WERI-Rb-1 (cell line): ENCODE results near the gene UBFD1.
"Not testable (repeated sequence)": the region's sequence is repeated elsewhere in the genome, so short reads cannot be mapped to it uniquely, and the experiment has no call there.

ENCODE experiments used
- DNase-seq: peaks from one replicate; pipeline ENCODE4 v3.0.0-alpha.2; 2020
- H3K27ac ChIP-seq: fragments of 250-450 bp; sonication (Bioruptor Pico); 2 replicates; pipeline ENCODE4 v1.5.1; 2020; ENCODE audit warnings: mild to moderate bottlenecking, moderate library complexity
- H3K27me3 ChIP-seq: fragments of 250-450 bp; sonication (Bioruptor Pico); 2 replicates; pipeline ENCODE4 v1.5.1; 2021; ENCODE audit warnings: mild to moderate bottlenecking, low read depth, moderate library complexity; ENCODE audit not compliant: insufficient read depth, severe bottlenecking
- H3K36me3 ChIP-seq: fragments of 250-450 bp; sonication (Bioruptor Pico); 2 replicates; pipeline ENCODE4 v1.5.1; 2020; ENCODE audit warnings: mild to moderate bottlenecking, moderate library complexity
- H3K4me3 ChIP-seq: 2 replicates; pipeline ENCODE4 v1.5.1; 2011; ENCODE audit warnings: low read depth, mild to moderate bottlenecking, control low read depth, low read length
- H3K9me3 ChIP-seq: fragments of 250-450 bp; sonication (Bioruptor Pico); 2 replicates; pipeline ENCODE4 v1.5.1; 2021; ENCODE audit warnings: mild to moderate bottlenecking, moderate library complexity; ENCODE audit not compliant: severe bottlenecking
- TF ChIP-seq, protein P1 (sequence below): IDR thresholded peaks from 2 replicates; pipeline ENCODE4 v1.5.1; 2011; ENCODE audit warnings: low read depth, mild to moderate bottlenecking, control low read depth, inconsistent platforms, low read length

The UBFD1 gene

DNA sequence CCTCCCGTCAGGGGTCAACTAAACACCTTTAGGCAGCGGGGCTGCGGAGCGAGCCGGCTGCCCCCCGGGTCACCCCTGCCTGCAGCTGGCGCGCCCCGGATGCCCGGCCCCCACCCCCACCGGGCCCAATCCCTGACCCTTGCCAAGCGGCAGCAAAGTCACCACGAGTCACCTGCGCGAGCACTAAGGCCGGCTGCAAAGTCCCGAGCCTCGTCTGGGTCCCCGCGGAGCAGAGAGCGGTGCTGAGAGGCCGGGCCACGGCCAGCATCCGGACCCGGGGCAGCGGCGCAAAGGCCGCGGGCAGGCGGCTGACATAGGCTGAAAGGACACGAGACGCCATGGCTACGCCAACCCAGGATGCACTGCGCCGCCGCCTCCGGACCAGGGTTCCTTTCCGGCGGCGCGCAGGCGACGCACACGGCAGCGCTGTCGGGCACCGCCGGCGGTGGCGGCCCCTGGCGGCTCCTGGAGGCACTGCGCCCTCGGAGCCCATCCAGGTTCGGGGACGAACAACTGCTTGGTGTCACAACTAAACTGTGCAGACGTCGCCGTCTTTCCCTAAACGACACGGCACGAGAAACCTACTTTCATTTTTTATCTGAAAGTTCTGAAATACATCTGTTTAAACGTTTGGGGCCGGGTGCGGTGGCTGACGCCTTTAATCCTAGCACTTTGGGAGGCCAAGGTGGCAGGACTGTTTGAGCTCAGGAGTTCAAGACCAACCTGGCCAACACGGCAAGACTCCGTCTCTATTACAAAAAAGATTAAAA lies 38.6 kb downstream of the UBFD1 start, which contains the start of gene NDUFAB1:
TSS of gene NDUFAB1 (minus strand) at position 366 of the 770 bp plus-strand sequence. CDS start at position 340, 26 bp downstream.
- TF ChIP-seq, protein P1, sequence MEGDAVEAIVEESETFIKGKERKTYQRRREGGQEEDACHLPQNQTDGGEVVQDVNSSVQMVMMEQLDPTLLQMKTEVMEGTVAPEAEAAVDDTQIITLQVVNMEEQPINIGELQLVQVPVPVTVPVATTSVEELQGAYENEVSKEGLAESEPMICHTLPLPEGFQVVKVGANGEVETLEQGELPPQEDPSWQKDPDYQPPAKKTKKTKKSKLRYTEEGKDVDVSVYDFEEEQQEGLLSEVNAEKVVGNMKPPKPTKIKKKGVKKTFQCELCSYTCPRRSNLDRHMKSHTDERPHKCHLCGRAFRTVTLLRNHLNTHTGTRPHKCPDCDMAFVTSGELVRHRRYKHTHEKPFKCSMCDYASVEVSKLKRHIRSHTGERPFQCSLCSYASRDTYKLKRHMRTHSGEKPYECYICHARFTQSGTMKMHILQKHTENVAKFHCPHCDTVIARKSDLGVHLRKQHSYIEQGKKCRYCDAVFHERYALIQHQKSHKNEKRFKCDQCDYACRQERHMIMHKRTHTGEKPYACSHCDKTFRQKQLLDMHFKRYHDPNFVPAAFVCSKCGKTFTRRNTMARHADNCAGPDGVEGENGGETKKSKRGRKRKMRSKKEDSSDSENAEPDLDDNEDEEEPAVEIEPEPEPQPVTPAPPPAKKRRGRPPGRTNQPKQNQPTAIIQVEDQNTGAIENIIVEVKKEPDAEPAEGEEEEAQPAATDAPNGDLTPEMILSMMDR, result peak; percentile 95
- H3K27ac ChIP-seq, result peak within 1 kb of the TSS; percentile 83
- peak within 1 kb of the TSS; percentile 90 for H3K4me3 ChIP-seq
- H3K27me3 ChIP-seq, result no peaks in the 10 kb centered on the region
- H3K36me3 ChIP-seq, result peaks cover 38% of the 10 kb centered on the region
- no peaks in the 10 kb centered on the region for H3K9me3 ChIP-seq
- peak; percentile 88 for DNase-seq

DNA sequence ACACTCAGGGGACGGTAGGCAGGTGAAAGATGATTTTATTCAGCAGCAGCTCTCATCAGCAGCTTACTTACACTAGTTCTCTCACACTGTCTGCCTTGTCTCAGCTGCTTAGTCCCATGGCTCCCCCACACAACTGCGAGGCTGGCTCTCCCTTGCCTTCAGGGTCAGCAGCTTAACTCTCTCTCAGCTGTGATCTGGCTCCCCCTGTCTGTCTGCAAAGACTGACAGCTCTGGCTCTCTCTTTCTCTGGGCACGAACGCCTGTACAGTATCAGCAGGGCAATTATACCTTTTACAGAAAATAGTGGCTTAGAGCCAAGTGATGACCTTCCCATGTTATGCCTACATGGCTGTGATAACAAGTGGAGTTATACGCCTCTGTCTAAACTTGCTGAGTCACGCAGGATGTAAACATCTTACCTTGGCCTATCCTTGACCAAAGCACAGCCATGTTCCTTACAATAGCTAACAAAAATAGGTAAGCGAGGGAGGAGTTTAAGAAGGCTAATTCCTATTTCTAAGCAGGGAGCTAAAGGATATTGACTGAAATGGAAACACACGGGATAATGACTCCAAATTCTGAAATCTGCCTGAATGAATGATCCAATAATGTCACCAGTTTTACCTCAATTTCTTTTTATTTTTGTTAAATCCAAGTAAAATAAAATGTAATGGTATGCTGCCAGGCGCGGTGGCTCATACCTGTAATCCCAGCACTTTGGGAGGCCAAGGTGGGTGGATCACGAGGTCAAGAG lies 39.7 kb downstream of the UBFD1 start:
- TF ChIP-seq, protein P1, result peak; percentile 66
- no peak overlapping the region for H3K4me3 ChIP-seq
- peak; percentile 83 for DNase-seq
- H3K27ac ChIP-seq, result peak overlapping the region; percentile 52
- no peaks in the 10 kb centered on the region for H3K9me3 ChIP-seq
- H3K27me3 ChIP-seq, result no peaks in the 10 kb centered on the region
- H3K36me3 ChIP-seq, result peaks cover 33% of the 10 kb centered on the region

DNA sequence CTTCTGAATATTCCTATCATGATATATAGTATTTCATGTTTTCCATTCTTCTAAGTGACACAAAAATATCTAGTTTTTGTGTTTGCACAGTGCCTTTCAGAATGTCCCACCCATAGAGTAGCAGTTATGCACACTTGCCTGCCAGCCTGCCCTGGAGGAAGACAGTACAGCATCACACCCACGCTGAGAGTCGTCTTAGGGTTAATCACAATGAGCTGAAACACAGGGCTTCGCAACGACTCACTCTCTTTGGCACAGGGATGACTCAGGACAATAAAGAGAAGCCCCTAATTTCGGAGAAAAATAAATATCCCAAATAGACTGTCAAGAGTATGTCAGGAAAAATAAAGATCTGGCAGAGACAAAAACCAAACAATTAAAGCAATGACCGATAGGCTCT lies 50.2 kb downstream of the UBFD1 start:
- no peak overlapping the region for H3K4me3 ChIP-seq
- H3K36me3 ChIP-seq, result peaks cover 48% of the 10 kb centered on the region
- no peaks in the 10 kb centered on the region for H3K9me3 ChIP-seq
- no peaks in the 10 kb centered on the region for H3K27me3 ChIP-seq
- no peak for DNase-seq
- no peak overlapping the region for H3K27ac ChIP-seq
- TF ChIP-seq, protein P1, result no peak

DNA sequence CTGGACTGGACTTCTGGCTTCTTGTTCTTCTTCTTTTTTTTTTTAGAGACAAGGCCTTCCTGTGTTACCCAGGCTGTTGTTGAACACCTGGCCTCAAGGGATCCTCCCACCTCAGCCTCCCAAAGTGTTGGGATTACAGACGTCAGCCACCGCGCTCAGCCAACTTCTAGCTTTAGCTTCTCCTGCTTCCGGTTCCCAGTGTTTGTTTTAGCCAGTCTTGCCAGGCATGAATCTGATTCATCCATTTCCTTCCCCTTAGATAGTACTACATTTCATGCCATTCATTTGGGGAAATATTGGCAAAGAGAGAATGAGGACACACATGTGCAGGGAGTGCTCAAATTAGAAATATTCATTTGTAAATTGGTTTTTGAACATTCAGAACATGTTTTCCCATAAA lies 50.7 kb downstream of the UBFD1 start:
- Histone ChIP-seq H3K27me3 (no peaks in the 10 kb centered on the region), H3K4me3 (no peak overlapping the region), H3K36me3 (peaks cover 45% of the 10 kb centered on the region), H3K27ac (no peak overlapping the region), H3K9me3 (no peaks in the 10 kb centered on the region)
- DNase-seq, result no peak
- TF ChIP-seq, protein P1, result no peak

DNA sequence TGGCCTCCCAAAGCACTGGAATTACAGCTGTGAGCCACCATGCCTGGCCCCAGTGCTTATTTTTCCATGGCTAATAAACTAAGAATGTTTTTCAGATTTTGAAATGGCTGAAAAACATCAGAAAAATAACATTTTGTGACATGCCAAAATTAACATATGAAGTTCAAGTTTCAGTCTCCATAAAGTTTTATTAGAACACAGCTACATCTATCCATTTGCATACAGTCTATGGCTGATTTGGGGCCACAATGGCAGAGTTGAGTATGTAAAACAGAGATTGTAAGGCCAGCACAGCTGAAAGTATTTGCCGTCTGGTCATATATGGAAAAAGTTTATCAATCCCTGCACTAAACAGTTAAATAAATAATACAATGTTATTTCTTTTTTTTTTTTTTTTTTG lies 52.4 kb downstream of the UBFD1 start:
- Histone ChIP-seq H3K4me3 (no peak overlapping the region), H3K36me3 (peaks cover 44% of the 10 kb centered on the region), H3K27me3 (no peaks in the 10 kb centered on the region), H3K27ac (no peak overlapping the region), H3K9me3 (no peaks in the 10 kb centered on the region)
- no peak for DNase-seq
- TF ChIP-seq, protein P1, result no peak

DNA sequence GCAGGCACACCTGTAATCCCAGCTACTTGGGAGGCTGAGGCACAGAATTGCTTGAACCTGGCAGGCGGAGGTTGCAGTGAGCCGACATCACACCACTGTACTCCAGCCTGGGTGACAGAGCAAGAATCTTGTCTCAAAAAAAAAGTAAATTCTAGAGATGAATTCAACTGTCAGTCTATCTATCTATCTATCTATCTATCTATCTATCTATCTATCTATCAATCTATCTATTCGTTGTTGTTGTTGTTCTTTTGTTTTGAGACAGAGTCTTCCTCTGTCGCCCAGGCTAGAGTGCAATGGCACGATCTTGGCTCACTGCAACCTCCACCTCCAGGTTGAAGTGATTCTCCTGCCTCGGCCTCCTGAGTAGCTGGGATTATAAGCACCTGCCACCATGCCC lies 53.4 kb downstream of the UBFD1 start:
- not testable (repeated sequence) for H3K27me3 ChIP-seq, DNase-seq, H3K27ac ChIP-seq, H3K9me3 ChIP-seq, H3K4me3 ChIP-seq
- peaks cover 47% of the 10 kb centered on the region for H3K36me3 ChIP-seq
